Measurements from ENCODE around the gene FIBIN. TPM values are rescaled to one million over a fixed set of nuclear protein-coding genes. Genes with fewer than 3 reads are reported as not detected.

FIBIN gene
- total and polyA plus RNA-seq, 2 experiments from 2014 or later = 0.21 to 0.66 TPM

- TF ChIP-seq CTCF (conservative IDR thresholded peaks at IDR 0.05; ENCODE audit: low read depth in 2 of 2) = no peak
- TF ChIP-seq ZNF331 (CRISPR knock-in tag; IDR thresholded peaks at IDR 0.05; ENCODE audit: low read depth) = no peak
- no peak for TF ChIP-seq ZNF114 (CRISPR knock-in tag; IDR thresholded peaks at IDR 0.05)
Measured at GRCh38 chr11:26971961-26972360, 22.0 kb upstream of the FIBIN start (continued).

GRCh38 chr11:26974069-26974783 lies 19.7 kb upstream of the FIBIN start:
- no peaks in the 10 kb centered on the region for H3K79me2 ChIP-seq (replicated peaks; ENCODE audit: insufficient read depth)
- H3K27me3 Mint-ChIP-seq (ENCODE audit: insufficient read depth, low read depth, poor library complexity) = no peaks in the 10 kb centered on the region
- H3K4me1 Mint-ChIP-seq = 0 out of 3 replicates have a peak, but pooled peaks cover 2% of the 10 kb centered on the region
- H4K20me1 ChIP-seq (replicated peaks; ENCODE audit: insufficient read depth) = no peaks in the 10 kb centered on the region
- no peaks in the 10 kb centered on the region for H3K27me3 ChIP-seq (ENCODE audit: insufficient read depth)
- H3K4me3 ChIP-seq = no peak overlapping the region
- no peak overlapping the region for H3K4me3 Mint-ChIP-seq
- H3K36me3 ChIP-seq (ENCODE audit: insufficient read depth) = peaks cover 4% of the 10 kb centered on the region; the same call in 1 of the 2 replicates
- no peaks in the 10 kb centered on the region for H3K9me2 ChIP-seq (ENCODE audit: insufficient read depth)
- no peak for DNase-seq (ENCODE audit: low spot score)
- H3K27ac ChIP-seq (ENCODE audit: low read depth) = no peak overlapping the region
- no peak overlapping the region for H3K27ac Mint-ChIP-seq
- no peaks in the 10 kb centered on the region for H3F3A ChIP-seq (replicated peaks; ENCODE audit: low read depth)
- H2AFZ ChIP-seq = no peak overlapping the region
- H3K36me3 Mint-ChIP-seq (ENCODE audit: low read depth) = 0 out of 3 replicates have a peak, but pooled peaks cover 3% of the 10 kb centered on the region
- no peak for ATAC-seq
- H3K4me2 ChIP-seq = no peak overlapping the region
- H3K9me3 Mint-ChIP-seq = peaks cover 6% of the 10 kb centered on the region; the same call in 2 of the 3 replicates
- no peaks in the 10 kb centered on the region for H3K4me1 ChIP-seq (ENCODE audit: insufficient read depth)
- TF ChIP-seq EZH2phosphoT487 (IDR thresholded peaks at IDR 0.05; ENCODE audit: unreplicated experiment) = no peak
- no peak for TF ChIP-seq JUNB (IDR thresholded peaks at IDR 0.05; ENCODE audit: unreplicated experiment)
- no peak for TF ChIP-seq CTCF (conservative IDR thresholded peaks at IDR 0.05; ENCODE audit: low read depth in 2 of 2)
- no peak for TF ChIP-seq STAT1 (IDR thresholded peaks at IDR 0.05; ENCODE audit: unreplicated experiment)
- no peak for TF ChIP-seq ZNF114 (CRISPR knock-in tag; IDR thresholded peaks at IDR 0.05)
- TF ChIP-seq ETS1 (IDR thresholded peaks at IDR 0.05) = no peak
- no peak for TF ChIP-seq ZNF462 (CRISPR knock-in tag; IDR thresholded peaks at IDR 0.05)
